ENCODE results near the gene ATOSB.

The ATOSB gene

DNA sequence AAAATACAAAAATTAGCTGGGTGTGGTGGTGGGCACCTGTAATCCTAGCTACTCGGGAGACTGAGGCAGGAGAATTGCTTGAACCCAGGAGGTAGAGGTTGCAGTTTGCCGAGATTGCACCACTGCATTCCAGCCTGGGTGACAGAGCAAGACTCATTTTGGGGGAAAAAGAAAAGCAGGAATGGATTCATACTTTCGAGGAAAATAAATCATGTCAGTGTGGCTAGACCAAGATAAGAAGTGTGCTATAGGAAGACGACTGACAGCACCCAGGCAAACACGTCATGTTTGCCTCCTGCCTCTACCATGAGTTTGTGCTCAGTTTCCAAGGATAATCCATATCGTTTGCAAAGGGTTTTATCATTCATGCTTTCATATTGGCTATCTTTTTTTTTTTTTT, 19.3 kb upstream of the ATOSB start:
- no peak overlapping the region for H3K9ac ChIP-seq (ENCODE audit: low read length)
- H3K9me3 ChIP-seq (replicated peaks; ENCODE audit: insufficient read depth, low read length), result no peaks in the 10 kb centered on the region
- no peak overlapping the region for H3K4me3 ChIP-seq (ENCODE audit: low read length)
- no peaks in the 10 kb centered on the region for H3K27me3 ChIP-seq (replicated peaks; ENCODE audit: insufficient read depth, low read length)
- H3K4me1 ChIP-seq (ENCODE audit: low read length), result peaks cover 13% of the 10 kb centered on the region
- TF ChIP-seq, protein P1, sequence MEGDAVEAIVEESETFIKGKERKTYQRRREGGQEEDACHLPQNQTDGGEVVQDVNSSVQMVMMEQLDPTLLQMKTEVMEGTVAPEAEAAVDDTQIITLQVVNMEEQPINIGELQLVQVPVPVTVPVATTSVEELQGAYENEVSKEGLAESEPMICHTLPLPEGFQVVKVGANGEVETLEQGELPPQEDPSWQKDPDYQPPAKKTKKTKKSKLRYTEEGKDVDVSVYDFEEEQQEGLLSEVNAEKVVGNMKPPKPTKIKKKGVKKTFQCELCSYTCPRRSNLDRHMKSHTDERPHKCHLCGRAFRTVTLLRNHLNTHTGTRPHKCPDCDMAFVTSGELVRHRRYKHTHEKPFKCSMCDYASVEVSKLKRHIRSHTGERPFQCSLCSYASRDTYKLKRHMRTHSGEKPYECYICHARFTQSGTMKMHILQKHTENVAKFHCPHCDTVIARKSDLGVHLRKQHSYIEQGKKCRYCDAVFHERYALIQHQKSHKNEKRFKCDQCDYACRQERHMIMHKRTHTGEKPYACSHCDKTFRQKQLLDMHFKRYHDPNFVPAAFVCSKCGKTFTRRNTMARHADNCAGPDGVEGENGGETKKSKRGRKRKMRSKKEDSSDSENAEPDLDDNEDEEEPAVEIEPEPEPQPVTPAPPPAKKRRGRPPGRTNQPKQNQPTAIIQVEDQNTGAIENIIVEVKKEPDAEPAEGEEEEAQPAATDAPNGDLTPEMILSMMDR (IDR thresholded peaks at IDR 0.05; ENCODE audit: low read length), result no peak
- TF ChIP-seq EZH2 (optimal IDR thresholded peaks at IDR 0.05; ENCODE audit: low read depth, low read length) (no peak), EZH2phosphoT487 (IDR thresholded peaks at IDR 0.05; ENCODE audit: low read length) (no peak)
- no peak for DNase-seq
- no peaks in the 10 kb centered on the region for H3K79me2 ChIP-seq (ENCODE audit: low read length)
- no peak overlapping the region for H2AFZ ChIP-seq (ENCODE audit: low read length)
- no peaks in the 10 kb centered on the region for H3K36me3 ChIP-seq (replicated peaks; ENCODE audit: insufficient read depth, low read length)
- H3K4me2 ChIP-seq (ENCODE audit: low read depth, low read length), result no peak overlapping the region
- no peaks in the 10 kb centered on the region for H3F3A ChIP-seq (ENCODE audit: insufficient read depth, low read length)
- no peak overlapping the region for H3K27ac ChIP-seq (ENCODE audit: low read length)
- no peaks in the 10 kb centered on the region for H4K20me1 ChIP-seq (ENCODE audit: insufficient read depth, low read length)
- H3K9me2 ChIP-seq (replicated peaks; ENCODE audit: insufficient read depth, low read length), result no peaks in the 10 kb centered on the region

DNA sequence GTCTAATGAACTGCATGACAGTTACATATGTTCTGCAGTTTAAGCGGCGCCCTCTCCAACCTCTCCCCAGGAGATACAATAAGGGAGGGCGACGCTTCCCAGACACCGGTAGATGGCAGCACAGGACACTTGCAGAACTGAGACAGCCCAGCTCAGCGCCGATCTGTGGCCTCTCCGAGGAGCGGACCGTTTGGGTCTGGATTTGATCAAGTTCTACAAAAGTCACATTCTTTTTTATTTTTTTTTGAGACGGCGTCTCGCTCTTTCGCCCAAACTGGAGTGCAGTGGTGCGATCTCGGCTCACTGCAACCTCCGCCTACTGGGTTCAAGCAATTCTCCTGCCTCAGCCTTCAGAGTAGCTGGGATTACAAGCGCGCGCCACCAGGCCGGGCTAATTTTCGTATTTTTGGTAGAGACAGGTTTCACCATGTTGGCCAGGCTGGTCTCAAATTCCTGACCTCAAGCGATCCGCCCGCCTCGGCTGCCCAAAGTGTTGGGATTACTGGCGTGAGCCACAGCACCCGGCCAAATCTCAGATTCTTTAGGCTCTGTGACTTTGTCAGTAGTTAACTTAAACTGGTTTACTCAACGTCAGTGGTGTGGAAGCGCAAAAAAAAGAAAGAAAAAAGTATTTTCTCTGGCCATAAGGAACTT, 1.4 kb upstream of the ATOSB start:
- peaks cover 10% of the 10 kb centered on the region; the same call in 1 of the 2 replicates for H3K79me2 ChIP-seq (ENCODE audit: low read length)
- H3K9me2 ChIP-seq (replicated peaks; ENCODE audit: insufficient read depth, low read length), result no peaks in the 10 kb centered on the region
- DNase-seq, result peak; percentile 95
- peak overlapping the region; percentile 53; the same call in 1 of the 2 replicates for H3K9ac ChIP-seq (ENCODE audit: low read length)
- H3K36me3 ChIP-seq (replicated peaks; ENCODE audit: insufficient read depth, low read length), result no peaks in the 10 kb centered on the region
- TF ChIP-seq EZH2 (optimal IDR thresholded peaks at IDR 0.05; ENCODE audit: low read depth, low read length), result no peak
- TF ChIP-seq, protein P1 (IDR thresholded peaks at IDR 0.05; ENCODE audit: low read length), result peak; percentile 95
- peaks cover 21% of the 10 kb centered on the region; the same call in 1 of the 2 replicates for H3F3A ChIP-seq (ENCODE audit: insufficient read depth, low read length)
- peaks cover 17% of the 10 kb centered on the region for H3K4me1 ChIP-seq (ENCODE audit: low read length)
- H2AFZ ChIP-seq (ENCODE audit: low read length), result peak overlapping the region; percentile 82
- peak overlapping the region; percentile 84 for H3K4me3 ChIP-seq (ENCODE audit: low read length)
- peak overlapping the region; percentile 99 for H3K4me2 ChIP-seq (ENCODE audit: low read depth, low read length)
- H3K27ac ChIP-seq (ENCODE audit: low read length), result peak overlapping the region; percentile 66; the same call in 1 of the 2 replicates
- no peaks in the 10 kb centered on the region for H4K20me1 ChIP-seq (ENCODE audit: insufficient read depth, low read length)
- H3K27me3 ChIP-seq (replicated peaks; ENCODE audit: insufficient read depth, low read length), result no peaks in the 10 kb centered on the region
- H3K9me3 ChIP-seq (replicated peaks; ENCODE audit: insufficient read depth, low read length), result no peaks in the 10 kb centered on the region

DNA sequence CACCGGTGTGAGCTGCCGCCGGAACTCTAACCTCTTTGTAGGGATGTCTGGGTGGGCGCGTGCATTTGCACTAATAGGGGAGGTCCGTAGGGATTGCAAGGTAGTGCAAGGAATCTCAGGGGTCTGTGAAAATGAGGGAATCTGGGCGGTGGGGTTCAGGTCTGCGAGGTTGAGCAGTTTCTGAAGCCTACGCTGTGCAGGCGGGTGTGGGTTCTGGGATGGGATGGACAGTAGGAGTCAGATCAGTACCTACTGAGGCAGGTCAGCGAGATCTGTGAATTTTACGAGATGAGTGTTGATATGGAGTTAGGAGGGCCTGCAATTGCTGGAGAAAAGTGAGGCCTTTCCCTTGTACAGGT, 856 bp upstream of the ATOSB start:
- no peak for DNase-seq
- TF ChIP-seq, protein P1 (IDR thresholded peaks at IDR 0.05; ENCODE audit: low read length), result no peak
- no peak for TF ChIP-seq EZH2 (optimal IDR thresholded peaks at IDR 0.05; ENCODE audit: low read depth, low read length)
- no peak for TF ChIP-seq EZH2phosphoT487 (IDR thresholded peaks at IDR 0.05; ENCODE audit: low read length)
- H3K27me3 ChIP-seq (replicated peaks; ENCODE audit: insufficient read depth, low read length), result no peaks in the 10 kb centered on the region
- no peaks in the 10 kb centered on the region for H3K9me3 ChIP-seq (replicated peaks; ENCODE audit: insufficient read depth, low read length)
- H3K79me2 ChIP-seq (ENCODE audit: low read length), result peaks cover 10% of the 10 kb centered on the region; the same call in 1 of the 2 replicates
- H3K4me2 ChIP-seq (ENCODE audit: low read depth, low read length), result peak overlapping the region; percentile 99
- no peaks in the 10 kb centered on the region for H3K9me2 ChIP-seq (replicated peaks; ENCODE audit: insufficient read depth, low read length)
- H3K27ac ChIP-seq (ENCODE audit: low read length), result peak overlapping the region; percentile 66; the same call in 1 of the 2 replicates
- H2AFZ ChIP-seq (ENCODE audit: low read length), result peak overlapping the region; percentile 82
- H3K9ac ChIP-seq (ENCODE audit: low read length), result peak overlapping the region; percentile 53
- peaks cover 21% of the 10 kb centered on the region for H3K4me1 ChIP-seq (ENCODE audit: low read length)
- no peaks in the 10 kb centered on the region for H3K36me3 ChIP-seq (replicated peaks; ENCODE audit: insufficient read depth, low read length)
- no peaks in the 10 kb centered on the region for H4K20me1 ChIP-seq (ENCODE audit: insufficient read depth, low read length)
- H3F3A ChIP-seq (ENCODE audit: insufficient read depth, low read length), result peaks cover 21% of the 10 kb centered on the region; the same call in 1 of the 2 replicates
- peak overlapping the region; percentile 84 for H3K4me3 ChIP-seq (ENCODE audit: low read length)
